Suprapubic skin (tissue), 4 donors: Measurements from ENCODE around the gene RAB33B. TPM values are rescaled to one million over a fixed set of nuclear protein-coding genes. Genes with fewer than 3 reads are reported as not detected.
"Not testable (repeated sequence)": the region's sequence is repeated elsewhere in the genome, so short reads cannot be mapped to it uniquely, and the experiment has no call there.

Experiments
- DNase-seq, 2 donors: peaks; one replicate each; pipeline ENCODE4 v3.0.0-alpha.2; 2019; ENCODE audit warnings: low spot score in 2 of 2
- H3K27ac ChIP-seq: fragments of 200-600 bp; sonication (generic); one replicate; pipeline ENCODE4 v1.5.1; 2019
- H3K27me3 ChIP-seq: fragments of 200-600 bp; sonication (generic); one replicate; pipeline ENCODE4 v1.5.1; 2019
- H3K36me3 ChIP-seq: fragments of 200-600 bp; sonication (generic); one replicate; pipeline ENCODE4 v1.5.1; 2019
- H3K4me1 ChIP-seq: fragments of 200-600 bp; sonication (generic); one replicate; pipeline ENCODE4 v1.5.1; 2019
- H3K4me3 ChIP-seq: fragments of 200-600 bp; sonication (generic); one replicate; pipeline ENCODE4 v1.5.1; 2019; ENCODE audit warnings: mild to moderate bottlenecking
- H3K9me3 ChIP-seq: fragments of 200-600 bp; sonication (generic); one replicate; pipeline ENCODE4 v1.5.1; 2019
- CTCF ChIP-seq, 2 donors: fragments of 200-600 bp in 1 of 2; fragments of 450-650 bp in 1 of 2; sonication (generic) in 1 of 2; IDR thresholded peaks; one replicate each; pipeline ENCODE4 v1.5.1; 2016 to 2019; ENCODE audit warnings: antibody characterized with exemption in 2 of 2, mild to moderate bottlenecking in 1 of 2, moderate library complexity in 1 of 2
- EP300 ChIP-seq: sonication (generic); formaldehyde crosslinking; IDR thresholded peaks from one replicate; pipeline ENCODE4 v1.6.1; 2017; ENCODE audit warnings: antibody characterized with exemption
- POLR2A ChIP-seq, 2 donors: fragments of 450-650 bp; IDR thresholded peaks; one replicate each; pipeline ENCODE4 v1.6.1; 2017; ENCODE audit warnings: antibody characterized with exemption in 2 of 2, mild to moderate bottlenecking in 2 of 2, moderate library complexity in 2 of 2
- POLR2AphosphoS5 ChIP-seq, 3 donors: sonication (generic); formaldehyde crosslinking; IDR thresholded peaks; one replicate each; pipeline ENCODE4 v1.6.1; 2017; ENCODE audit warnings: antibody characterized with exemption in 3 of 3
- WGBS: methylation state at CpG from one replicate; pipeline ENCODE4 v1.1.5; 2018; 5-methylcytosine and 5-hydroxymethylcytosine counted together
- total RNA-seq, 4 donors: library from RNA; depleted of rRNA; stranded (reverse); fragments of >200 nt; gene quantifications; one replicate each; pipeline ENCODE4 v1.1.0, GENCODE V29; 2016

The RAB33B gene
- total RNA-seq, 4 donors from 2014 or later, result 8.1 to 10.8 (median 9.2) TPM

DNA sequence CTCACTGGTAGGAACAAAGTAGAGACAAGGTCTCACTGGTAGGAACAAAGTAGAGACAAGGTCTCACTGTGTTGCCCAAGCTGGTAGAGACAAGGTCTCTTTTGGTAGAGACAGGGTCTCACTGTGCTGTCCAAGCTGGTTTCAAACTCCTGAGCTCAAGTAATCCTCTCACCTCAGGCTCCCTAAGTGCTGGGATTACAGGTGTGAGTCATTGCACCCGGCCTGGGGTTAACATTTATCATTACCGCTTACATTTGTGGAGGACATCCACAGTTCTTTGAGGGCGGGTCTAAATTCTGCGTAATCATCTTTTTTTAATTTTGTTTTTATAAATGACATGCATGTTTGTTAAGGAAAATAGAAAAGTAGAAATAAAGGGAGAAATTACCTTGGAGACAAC, 12.0 kb downstream of the RAB33B start:
- H3K36me3 ChIP-seq, result no peaks in the 10 kb centered on the region
- H3K27me3 ChIP-seq, result no peaks in the 10 kb centered on the region
- TF ChIP-seq POLR2A (IDR thresholded peaks at IDR 0.05) (no peak), EP300 (no peak)
- 50% methylated on average over 4 of the region's 4 CpGs for WGBS
- H3K9me3 ChIP-seq, result no peaks in the 10 kb centered on the region
- no peak overlapping the region for H3K4me3 ChIP-seq
- DNase-seq, result no peak
- no peak overlapping the region for H3K27ac ChIP-seq
- H3K4me1 ChIP-seq, result no peaks in the 10 kb centered on the region

DNA sequence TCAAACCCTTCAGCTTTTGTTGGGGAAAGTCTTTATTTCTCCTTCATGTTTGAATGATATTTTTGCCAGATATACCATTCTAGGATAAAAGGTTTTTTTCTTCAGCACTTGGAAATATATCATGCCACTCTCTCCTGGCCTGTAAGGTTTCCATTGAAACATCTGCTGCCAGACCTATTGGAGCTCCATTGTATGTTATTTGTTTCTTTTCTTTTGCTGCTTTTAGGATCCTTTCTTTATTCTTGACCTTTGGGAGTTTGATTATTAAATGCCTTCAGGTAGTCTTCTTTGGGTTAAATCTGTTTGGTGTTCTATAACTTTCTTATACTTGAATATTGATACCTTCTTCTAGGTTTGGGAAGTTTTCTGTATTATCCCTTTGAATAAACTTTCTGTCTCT, 14.8 kb downstream of the RAB33B start:
- peaks cover 15% of the 10 kb centered on the region for H3K36me3 ChIP-seq
- H3K27me3 ChIP-seq, H3K9me3 ChIP-seq, H3K27ac ChIP-seq, H3K4me3 ChIP-seq, DNase-seq, H3K4me1 ChIP-seq: not testable (repeated sequence)

GRCh38 chr4:139469216-139469615, 15.3 kb downstream of the RAB33B start:
- no peak for TF ChIP-seq POLR2AphosphoS5 (IDR thresholded peaks at IDR 0.05)
- Histone ChIP-seq H3K27me3 (no peaks in the 10 kb centered on the region), H3K9me3 (no peaks in the 10 kb centered on the region), H3K4me3 (no peak overlapping the region), H3K27ac (no peak overlapping the region), H3K36me3 (peaks cover 19% of the 10 kb centered on the region), H3K4me1 (no peaks in the 10 kb centered on the region)
- WGBS, result 93% methylated on average over 2 of the region's 2 CpGs
- DNase-seq, result no peak

GRCh38 chr4:139469869-139470268, 15.9 kb downstream of the RAB33B start:
- WGBS, result 86% methylated on average over 1 of the region's 1 CpG
- Histone ChIP-seq H3K27ac (no peak overlapping the region), H3K27me3 (no peaks in the 10 kb centered on the region), H3K4me1 (no peaks in the 10 kb centered on the region), H3K36me3 (peaks cover 20% of the 10 kb centered on the region), H3K9me3 (no peaks in the 10 kb centered on the region), H3K4me3 (no peak overlapping the region)
- no peak for DNase-seq
- TF ChIP-seq EP300 (no peak), POLR2A (IDR thresholded peaks at IDR 0.05) (no peak), POLR2AphosphoS5 (IDR thresholded peaks at IDR 0.05) (no peak), CTCF (IDR thresholded peaks at IDR 0.05) (no peak)

DNA sequence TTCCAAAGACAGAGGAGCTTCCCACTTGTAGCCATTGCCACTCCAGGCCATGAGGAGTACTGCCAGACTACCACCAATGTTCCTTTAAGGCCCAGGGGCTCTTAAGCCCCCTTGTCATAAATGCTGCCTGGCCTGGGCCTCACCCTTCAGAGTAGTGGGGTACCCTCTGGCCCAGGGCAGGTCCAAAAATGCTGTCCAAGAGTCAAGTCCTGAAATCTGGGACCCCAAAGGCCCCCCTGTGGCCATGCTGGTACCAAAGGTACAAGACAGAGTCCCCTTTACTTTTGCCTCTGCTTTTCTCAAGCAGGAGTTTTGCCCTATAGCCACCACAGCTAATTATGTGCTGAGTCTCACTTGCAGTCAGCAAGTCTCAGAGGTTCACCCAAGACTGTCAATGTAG, 16.4 kb downstream of the RAB33B start:
- H3K9me3 ChIP-seq, result no peaks in the 10 kb centered on the region
- peaks cover 20% of the 10 kb centered on the region for H3K36me3 ChIP-seq
- no peak for TF ChIP-seq EP300
- no peak for TF ChIP-seq POLR2A (IDR thresholded peaks at IDR 0.05)
- H3K4me1 ChIP-seq, result no peaks in the 10 kb centered on the region
- H3K27ac ChIP-seq, result no peak overlapping the region
- H3K27me3 ChIP-seq, result no peaks in the 10 kb centered on the region
- no peak for DNase-seq
- H3K4me3 ChIP-seq, result no peak overlapping the region

DNA sequence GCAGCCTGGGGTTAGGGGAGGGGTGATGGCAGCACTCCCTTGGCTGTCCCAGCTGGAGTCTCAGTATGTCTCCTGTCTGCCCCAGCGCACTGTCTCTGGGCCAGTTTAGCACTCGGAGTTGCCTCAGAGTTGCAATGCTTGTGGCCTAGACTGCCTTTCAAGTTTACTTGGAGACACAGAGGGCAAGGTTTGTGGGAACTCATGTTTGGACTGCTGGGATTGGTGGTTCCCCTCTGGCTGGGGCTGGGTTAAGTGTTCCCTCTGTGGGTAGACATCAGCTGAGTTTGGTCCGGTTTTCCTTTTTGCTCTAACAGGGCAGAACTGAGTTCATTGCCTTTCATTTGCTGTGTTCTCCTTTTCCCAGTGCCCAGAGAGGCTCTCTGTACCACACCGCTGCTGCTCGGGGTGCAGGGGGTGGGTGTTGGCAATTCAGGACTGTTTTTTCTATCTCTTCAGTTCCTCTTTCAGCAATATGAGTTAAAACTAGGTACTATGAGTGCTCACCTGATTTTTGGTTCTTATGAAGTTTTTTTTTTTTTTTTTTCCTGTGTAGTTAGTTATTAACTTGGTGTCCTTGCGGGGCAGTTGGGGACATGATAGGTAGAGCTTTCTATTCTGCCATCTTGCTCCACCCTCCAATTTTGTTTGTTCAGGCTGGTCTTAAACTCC, 17.2 kb downstream of the RAB33B start:
- no peaks in the 10 kb centered on the region for H3K4me1 ChIP-seq
- H3K9me3 ChIP-seq, result no peaks in the 10 kb centered on the region
- WGBS, result 80% methylated on average over 4 of the region's 6 CpGs
- no peaks in the 10 kb centered on the region for H3K27me3 ChIP-seq
- H3K4me3 ChIP-seq, result no peak overlapping the region
- no peak for TF ChIP-seq POLR2A (IDR thresholded peaks at IDR 0.05)
- TF ChIP-seq EP300, result no peak
- no peak for TF ChIP-seq CTCF (IDR thresholded peaks at IDR 0.05)
- no peak for TF ChIP-seq POLR2AphosphoS5 (IDR thresholded peaks at IDR 0.05)
- H3K27ac ChIP-seq, result no peak overlapping the region
- DNase-seq, result no peak
- H3K36me3 ChIP-seq, result peaks cover 20% of the 10 kb centered on the region

GRCh38 chr4:139472852-139473251, 18.9 kb downstream of the RAB33B start:
- WGBS, result 73% methylated on average over 3 of the region's 3 CpGs
- Histone ChIP-seq H3K4me3 (no peak overlapping the region), H3K27me3 (no peaks in the 10 kb centered on the region), H3K27ac (no peak overlapping the region), H3K4me1 (no peaks in the 10 kb centered on the region), H3K9me3 (no peaks in the 10 kb centered on the region), H3K36me3 (peaks cover 20% of the 10 kb centered on the region)
- no peak for DNase-seq
- TF ChIP-seq CTCF (IDR thresholded peaks at IDR 0.05), result no peak
- TF ChIP-seq POLR2AphosphoS5 (IDR thresholded peaks at IDR 0.05), result no peak
- TF ChIP-seq POLR2A (IDR thresholded peaks at IDR 0.05), result no peak
- no peak for TF ChIP-seq EP300
